H1 (cell line): ENCODE measurements around the gene SHC3. TPM values are rescaled to one million over a fixed set of nuclear protein-coding genes. Genes with fewer than 3 reads are reported as not detected.

ENCODE experiments used
- CHD7 ChIP-seq: fragments of 300-600 bp; sonication (generic); IDR thresholded peaks from 2 replicates; pipeline ENCODE4 v1.7.1; 2012; ENCODE audit warnings: low read length, moderate library complexity, mild to moderate bottlenecking, inconsistent platforms; ENCODE audit not compliant: insufficient replicate concordance
- GABPA ChIP-seq: IDR thresholded peaks from 2 replicates; pipeline ENCODE4 v1.6.1; 2011; ENCODE audit warnings: mild to moderate bottlenecking, low read length, moderate library complexity, borderline replicate concordance; ENCODE audit not compliant: insufficient read depth
- HDAC2 ChIP-seq, 2 experiments: fragments of 300-600 bp in 1 of 2; sonication (generic) in 1 of 2; IDR thresholded peaks; 2 replicates each; pipeline ENCODE4 v1.6.1; 2011 to 2012; ENCODE audit warnings: low read depth in 2 of 2, low read length in 2 of 2, mild to moderate bottlenecking in 2 of 2, moderate library complexity in 2 of 2, borderline replicate concordance in 1 of 2, inconsistent platforms in 1 of 2
- RBBP5 ChIP-seq: IDR thresholded peaks from 2 replicates; pipeline ENCODE4 v1.7.1; 2012; ENCODE audit warnings: low read depth, mild to moderate bottlenecking, inconsistent platforms, low read length, moderate library complexity, borderline replicate concordance
- RFX5 ChIP-seq: IDR thresholded peaks from 2 replicates; pipeline ENCODE4 v1.6.1; 2011; ENCODE audit warnings: low read depth, low read length, improper control_type of control experiment, borderline replicate concordance
- polyA plus RNA-seq, 7 experiments: library from polyadenylated mRNA; depleted of rRNA in 3 of 7; stranded (reverse) in 5 of 7; unstranded in 2 of 7; fragments of >200 nt in 5 of 7; fragments of 200-250 nt in 2 of 7; gene quantifications; 1 replicate in 5 of 7; 2 replicates in 1 of 7; 4 replicates in 1 of 7; pipeline versions ENCODE4 v1.2.1 to v1.2.3, GENCODE V29; 2011 to 2013; ENCODE audit warnings: missing spikeins in 2 of 7, mixed read lengths in 2 of 7
- total RNA-seq: library from RNA; stranded (reverse); fragmentation: NEBNext Ultra II Directional; extraction: Animal tissue kit (Norgen Biotek cat#: 25700); gene quantifications from 2 replicates; pipeline ENCODE4 v1.2.1, GENCODE V29; 2021

SHC3 gene
- total and polyA plus RNA-seq, 2 of the 8 experiments (the other 6 are each of a cell fraction or from before 2014, with no cell fraction given), result 1.4 to 7.1 TPM

- TF ChIP-seq GABPA, result no peak
- no peak for TF ChIP-seq RBBP5
- no peak for TF ChIP-seq RFX5
- TF ChIP-seq CHD7, result no peak
- TF ChIP-seq HDAC2 (IDR thresholded peaks at IDR 0.05; ENCODE audit: borderline replicate concordance in 1 of 2, low read depth in 2 of 2, low read length in 2 of 2), result no peak
These were observed 9.5 kb downstream of the SHC3 start (continued) for GRCh38 chr9:89168901-89169813.
